ENCODE data around the gene MYO7B. TPM values are rescaled to one million over a fixed set of nuclear protein-coding genes. Genes with fewer than 3 reads are reported as not detected.

MYO7B gene
- total and polyA plus RNA-seq, 9 of the 15 experiments (the other 6 are each of a cell fraction or from before 2014, with no cell fraction given): 0.08 TPM; not detected in 8

DNA sequence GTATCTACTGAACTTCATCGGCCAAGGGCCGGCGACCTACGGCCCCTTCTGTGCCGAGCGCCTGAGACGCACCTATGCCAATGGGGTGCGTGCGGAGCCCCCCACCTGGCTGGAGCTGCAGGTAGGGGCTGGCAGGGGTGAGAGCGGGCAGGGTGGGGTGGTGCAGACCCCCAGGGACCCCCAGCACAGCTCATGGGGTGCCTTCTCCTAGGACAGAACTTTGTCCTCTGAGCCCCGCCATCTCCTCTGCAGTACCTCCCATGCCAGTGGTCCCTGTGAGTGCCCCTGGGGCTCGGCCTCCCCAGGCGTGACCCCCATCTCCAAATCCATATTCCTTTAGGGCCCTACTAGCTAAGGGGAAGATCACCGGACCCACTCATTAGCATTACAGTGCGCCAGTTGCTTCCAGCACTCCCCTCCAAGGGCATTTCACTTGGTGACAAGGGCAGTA, 86.5 kb downstream of the MYO7B start:
- Histone ChIP-seq H3K4me2 (ENCODE audit: insufficient read depth, low read length) (no peak overlapping the region), H3K9ac (ENCODE audit: insufficient read depth in 1 of 2, low read depth in 2 of 2, low read length in 2 of 2) (no peak overlapping the region), H4K20me1 (replicated peaks; ENCODE audit: control insufficient read depth, insufficient read depth, low read length) (peaks cover 5% of the 10 kb centered on the region; the same call in 1 of the 2 replicates), H2AFZ (ENCODE audit: low read depth, low read length) (no peak overlapping the region), H3K9me1 (ENCODE audit: control insufficient read depth, insufficient read depth, low read length) (no peaks in the 10 kb centered on the region), H3K27me3 (ENCODE audit: control insufficient read depth in 2 of 2, insufficient read depth in 2 of 2, low read length in 2 of 2) (peaks cover 37 to 66% of the 10 kb centered on the region in 2 experiments; a peak in 4 of 5 replicates), H3K36me3 (ENCODE audit: control insufficient read depth, insufficient read depth, low read length) (no peaks in the 10 kb centered on the region), H3K9me3 (replicated peaks; ENCODE audit: control insufficient read depth, insufficient read depth, low read depth, low read length) (no peaks in the 10 kb centered on the region), H3K4me3 (no peak overlapping the region), H3K4me1 (replicated peaks in 1 of 2; ENCODE audit: control insufficient read depth in 2 of 2, insufficient read depth in 2 of 2, low read length in 2 of 2) (peaks cover 0 to 14% of the 10 kb centered on the region in 2 experiments; a peak in 3 of 5 replicates), H3K27ac (ENCODE audit: extremely low read depth, low read depth, low read length) (no peak overlapping the region), H3K79me2 (ENCODE audit: control insufficient read depth, insufficient read depth, low read length) (no peaks in the 10 kb centered on the region)
- TF ChIP-seq, protein P1, sequence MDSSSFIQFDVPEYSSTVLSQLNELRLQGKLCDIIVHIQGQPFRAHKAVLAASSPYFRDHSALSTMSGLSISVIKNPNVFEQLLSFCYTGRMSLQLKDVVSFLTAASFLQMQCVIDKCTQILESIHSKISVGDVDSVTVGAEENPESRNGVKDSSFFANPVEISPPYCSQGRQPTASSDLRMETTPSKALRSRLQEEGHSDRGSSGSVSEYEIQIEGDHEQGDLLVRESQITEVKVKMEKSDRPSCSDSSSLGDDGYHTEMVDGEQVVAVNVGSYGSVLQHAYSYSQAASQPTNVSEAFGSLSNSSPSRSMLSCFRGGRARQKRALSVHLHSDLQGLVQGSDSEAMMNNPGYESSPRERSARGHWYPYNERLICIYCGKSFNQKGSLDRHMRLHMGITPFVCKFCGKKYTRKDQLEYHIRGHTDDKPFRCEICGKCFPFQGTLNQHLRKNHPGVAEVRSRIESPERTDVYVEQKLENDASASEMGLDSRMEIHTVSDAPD (CRISPR knock-in tag; IDR thresholded peaks at IDR 0.05): no peak
- TF ChIP-seq BCOR (IDR thresholded peaks at IDR 0.05): no peak
- ATAC-seq: no peak
- no peak for FAIRE-seq
- in situ Hi-C loops (cut with MboI): no loop called here
- intact Hi-C loops (cut with micrococcal nuclease): no loop called here
- BruUV-seq (replicated peaks): no TSS peak
- no peak for DNase-seq (ENCODE audit: extremely low read depth in 1 of 4, low spot score in 3 of 4)
- ChIA-PET POLR2A (no interaction called here), CTCF (ENCODE audit: low intra/inter-chr PET ratio) (no interaction called here)
- 2% methylated on average over 14 of the region's 15 CpGs for WGBS (ENCODE audit: insufficient coverage, low coverage, missing lambda C conversion rate)

DNA sequence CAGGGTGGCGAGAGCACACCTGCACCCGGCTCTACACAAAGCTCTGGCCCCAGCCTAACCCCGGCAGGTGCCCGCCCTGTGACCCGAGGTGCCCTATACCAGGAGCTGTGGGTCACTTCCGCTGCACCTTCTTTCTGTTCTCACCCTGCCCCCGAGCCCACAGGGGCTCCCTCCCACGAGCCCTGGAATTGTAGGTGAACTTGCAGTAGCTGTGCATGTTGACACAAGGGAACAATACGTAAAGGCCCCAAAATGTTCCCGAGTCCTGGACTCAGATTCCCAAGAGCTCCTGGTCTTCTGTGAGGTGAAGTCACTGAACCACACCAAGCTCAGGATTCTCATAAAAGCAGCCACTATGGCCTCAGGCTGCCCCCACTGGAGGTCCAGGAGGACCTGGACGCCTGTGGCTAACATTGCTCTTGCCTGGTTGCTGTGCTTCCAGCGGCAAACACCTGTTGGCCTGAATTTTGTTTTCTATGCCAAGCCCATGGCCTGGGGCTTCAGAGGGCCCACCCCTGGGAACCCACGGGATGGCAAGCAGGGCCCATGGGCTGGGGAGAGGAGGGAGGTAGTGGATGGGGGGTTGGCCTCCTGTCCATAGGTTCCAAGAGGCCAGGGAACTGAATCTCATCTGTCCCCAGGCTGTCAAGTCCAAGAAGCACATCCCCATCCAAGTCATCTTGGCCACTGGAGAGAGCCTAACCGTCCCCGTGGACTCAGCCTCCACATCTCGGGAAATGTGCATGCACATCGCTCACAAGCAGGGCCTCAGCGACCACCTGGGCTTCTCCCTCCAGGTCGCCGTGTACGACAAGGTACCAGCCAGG, 87.3 kb downstream of the MYO7B start:
- peaks cover 5% of the 10 kb centered on the region; the same call in 1 of the 2 replicates for H4K20me1 ChIP-seq (replicated peaks; ENCODE audit: control insufficient read depth, insufficient read depth, low read length)
- in situ Hi-C loops (cut with MboI): no loop called here
- H3K27ac ChIP-seq (ENCODE audit: extremely low read depth, low read depth, low read length): no peak overlapping the region
- no peak overlapping the region for H3K9ac ChIP-seq (ENCODE audit: insufficient read depth in 1 of 2, low read depth in 2 of 2, low read length in 2 of 2)
- CTCF ChIA-PET (ENCODE audit: low intra/inter-chr PET ratio): no interaction called here
- no peaks in the 10 kb centered on the region for H3K9me3 ChIP-seq (replicated peaks; ENCODE audit: control insufficient read depth, insufficient read depth, low read depth, low read length)
- intact Hi-C loops (cut with micrococcal nuclease): no loop called here
- DNase-seq (ENCODE audit: extremely low read depth in 1 of 4, low spot score in 3 of 4) (no peak), FAIRE-seq (no peak), ATAC-seq (no peak)
- H3K36me3 ChIP-seq (ENCODE audit: control insufficient read depth, insufficient read depth, low read length): no peaks in the 10 kb centered on the region
- H3K4me3 ChIP-seq: no peak overlapping the region
- no peaks in the 10 kb centered on the region for H3K9me1 ChIP-seq (ENCODE audit: control insufficient read depth, insufficient read depth, low read length)
- no peak overlapping the region for H3K4me2 ChIP-seq (ENCODE audit: insufficient read depth, low read length)
- 3% methylated on average over 20 of the region's 21 CpGs for WGBS (ENCODE audit: insufficient coverage, low coverage, missing lambda C conversion rate)
- no peaks in the 10 kb centered on the region for H3K79me2 ChIP-seq (ENCODE audit: control insufficient read depth, insufficient read depth, low read length)
- H2AFZ ChIP-seq (ENCODE audit: low read depth, low read length): no peak overlapping the region
- no TSS peak for BruUV-seq (replicated peaks)
- peaks cover 42 to 73% of the 10 kb centered on the region in 2 experiments; a peak in 4 of 5 replicates for H3K27me3 ChIP-seq (ENCODE audit: control insufficient read depth in 2 of 2, insufficient read depth in 2 of 2, low read length in 2 of 2)
- POLR2A ChIA-PET: no interaction called here
- peaks cover 0 to 15% of the 10 kb centered on the region in 2 experiments; a peak in 3 of 5 replicates for H3K4me1 ChIP-seq (replicated peaks in 1 of 2; ENCODE audit: control insufficient read depth in 2 of 2, insufficient read depth in 2 of 2, low read length in 2 of 2)
- TF ChIP-seq RUNX1 (IDR thresholded peaks at IDR 0.05; ENCODE audit: low read depth): no peak
- TF ChIP-seq, protein P2, sequence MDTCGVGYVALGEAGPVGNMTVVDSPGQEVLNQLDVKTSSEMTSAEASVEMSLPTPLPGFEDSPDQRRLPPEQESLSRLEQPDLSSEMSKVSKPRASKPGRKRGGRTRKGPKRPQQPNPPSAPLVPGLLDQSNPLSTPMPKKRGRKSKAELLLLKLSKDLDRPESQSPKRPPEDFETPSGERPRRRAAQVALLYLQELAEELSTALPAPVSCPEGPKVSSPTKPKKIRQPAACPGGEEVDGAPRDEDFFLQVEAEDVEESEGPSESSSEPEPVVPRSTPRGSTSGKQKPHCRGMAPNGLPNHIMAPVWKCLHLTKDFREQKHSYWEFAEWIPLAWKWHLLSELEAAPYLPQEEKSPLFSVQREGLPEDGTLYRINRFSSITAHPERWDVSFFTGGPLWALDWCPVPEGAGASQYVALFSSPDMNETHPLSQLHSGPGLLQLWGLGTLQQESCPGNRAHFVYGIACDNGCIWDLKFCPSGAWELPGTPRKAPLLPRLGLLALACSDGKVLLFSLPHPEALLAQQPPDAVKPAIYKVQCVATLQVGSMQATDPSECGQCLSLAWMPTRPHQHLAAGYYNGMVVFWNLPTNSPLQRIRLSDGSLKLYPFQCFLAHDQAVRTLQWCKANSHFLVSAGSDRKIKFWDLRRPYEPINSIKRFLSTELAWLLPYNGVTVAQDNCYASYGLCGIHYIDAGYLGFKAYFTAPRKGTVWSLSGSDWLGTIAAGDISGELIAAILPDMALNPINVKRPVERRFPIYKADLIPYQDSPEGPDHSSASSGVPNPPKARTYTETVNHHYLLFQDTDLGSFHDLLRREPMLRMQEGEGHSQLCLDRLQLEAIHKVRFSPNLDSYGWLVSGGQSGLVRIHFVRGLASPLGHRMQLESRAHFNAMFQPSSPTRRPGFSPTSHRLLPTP (IDR thresholded peaks at IDR 0.05; ENCODE audit: borderline replicate concordance, extremely low read depth, insufficient read length): no peak
- TF ChIP-seq ZNF699 (CRISPR knock-in tag; IDR thresholded peaks at IDR 0.05; ENCODE audit: insufficient replicate concordance): no peak
- TF ChIP-seq HDAC1 (IDR thresholded peaks at IDR 0.05): no peak

Measured in K562 (cell line).